NCI-H82 (cell line): ENCODE data around the gene KCNK7.
A peak's percentile ranks its signal among the peaks of the same experiment; 100 is the strongest.

ENCODE experiments used
- DNase-seq: peaks from one replicate; lab custom pipeline; 2025; lab: John Stamatoyannopoulos, UW

Gene KCNK7

DNA sequence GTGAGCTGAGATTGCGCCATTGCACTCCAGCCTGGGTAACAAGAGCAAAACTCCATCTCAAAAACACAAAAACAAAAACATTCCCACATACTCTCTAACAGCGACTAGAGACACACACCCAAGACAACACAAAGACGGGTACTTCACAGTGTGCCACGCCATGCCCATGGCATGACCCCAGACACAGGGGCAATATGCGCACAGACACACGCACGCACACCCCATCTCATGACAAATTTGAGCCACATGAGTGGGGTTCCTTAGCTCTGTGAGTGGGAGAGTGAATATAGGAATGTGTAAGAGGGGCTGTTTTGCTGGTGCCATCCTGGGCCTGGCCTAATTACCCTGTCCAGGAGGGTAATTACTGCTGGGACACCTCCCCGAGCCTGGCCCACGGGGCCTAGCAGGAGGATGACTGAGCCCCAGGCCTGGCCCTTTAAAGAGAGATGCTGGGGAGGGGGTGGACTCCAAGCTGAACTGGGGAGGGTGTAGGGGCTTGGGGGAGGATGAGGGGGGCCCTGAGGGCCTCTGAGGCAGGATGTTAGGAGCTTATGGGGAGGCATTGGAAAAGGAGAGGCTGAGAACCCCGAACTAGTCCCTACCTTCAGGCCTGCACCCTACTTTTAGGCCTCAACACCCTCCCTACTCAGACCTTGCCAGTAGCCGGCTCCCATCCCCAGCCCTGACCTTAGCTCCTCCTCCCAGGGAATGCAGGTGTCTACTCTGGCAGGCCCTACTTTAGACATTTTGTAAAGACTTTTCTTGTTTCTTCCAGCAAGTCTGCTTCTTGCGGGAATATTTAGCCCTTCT, 38.9 kb downstream of the KCNK7 start:
- DNase-seq, result no peak

- no peak for DNase-seq
Observed at GRCh38 chr11:65555693-65556231, 39.8 kb downstream of the KCNK7 start.

DNA sequence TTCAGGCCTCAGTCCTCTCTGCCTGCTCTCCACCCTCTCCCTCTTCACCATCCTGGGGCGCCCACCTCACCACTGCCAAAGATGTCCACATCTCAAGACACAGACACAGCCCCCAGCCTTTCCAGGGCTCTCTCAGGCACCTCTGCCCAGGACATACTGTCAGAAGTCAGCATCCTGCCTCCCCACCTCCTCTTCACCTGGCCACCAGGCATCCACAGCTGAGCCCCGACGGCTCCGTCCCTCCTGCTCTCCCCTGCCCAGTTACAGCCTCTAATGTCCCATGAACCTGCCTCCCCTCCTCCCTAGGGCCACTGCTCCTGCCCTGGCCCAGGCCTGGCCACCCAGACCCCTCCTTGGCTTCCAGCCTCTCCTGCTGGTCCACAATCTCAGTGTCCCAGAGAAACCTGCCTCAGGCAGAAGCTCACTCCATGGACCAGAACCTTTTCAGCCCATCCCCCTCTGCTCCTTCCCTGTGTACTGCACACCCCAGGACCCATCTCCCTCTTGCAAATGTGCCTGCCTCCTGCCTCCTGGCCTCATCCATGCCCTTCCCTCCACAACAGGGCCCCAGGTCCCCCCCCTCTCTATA, 40.7 kb downstream of the KCNK7 start:
- DNase-seq, result peak; percentile 14

GRCh38 chr11:65554057-65554818, 41.4 kb downstream of the KCNK7 start:
- DNase-seq, result peak; percentile 55

DNA sequence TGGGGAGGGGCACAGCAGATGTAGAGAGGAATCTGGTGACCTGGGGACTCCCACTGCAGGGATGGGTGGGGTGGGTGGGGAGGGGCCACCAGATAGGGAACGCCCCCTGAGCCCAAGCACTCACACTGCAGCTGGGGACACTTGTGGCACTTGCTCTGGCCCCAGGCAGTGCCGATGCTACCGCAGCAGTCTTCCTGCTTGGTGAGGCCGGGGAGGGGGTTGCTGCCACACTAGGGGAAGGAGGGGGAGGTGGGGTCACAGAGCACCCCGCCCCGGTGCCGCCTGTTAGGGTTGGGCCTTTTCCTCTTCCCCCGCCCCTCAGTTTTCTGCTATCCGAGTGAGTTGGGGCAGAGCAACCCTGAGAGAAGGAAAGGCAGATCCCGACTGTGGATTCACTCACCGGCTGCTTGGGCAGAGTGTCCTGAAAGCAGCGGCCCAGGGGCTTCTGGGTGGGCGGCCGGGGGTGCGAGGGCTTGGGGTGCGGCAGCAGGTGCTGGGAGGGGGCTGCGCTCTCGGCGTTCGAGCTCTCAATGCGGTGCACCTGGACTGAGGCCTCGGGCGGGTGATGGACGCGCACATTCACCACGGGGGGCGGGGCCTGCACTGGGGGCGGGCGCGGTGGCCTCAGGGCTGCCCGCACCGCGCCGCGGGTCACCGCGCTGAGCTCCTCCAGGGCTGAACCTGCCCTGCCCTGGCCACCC, 42.1 kb downstream of the KCNK7 start:
- peak; percentile 65 for DNase-seq

GRCh38 chr11:65552388-65552951, 43.1 kb downstream of the KCNK7 start:
- DNase-seq, result peak; percentile 77

DNA sequence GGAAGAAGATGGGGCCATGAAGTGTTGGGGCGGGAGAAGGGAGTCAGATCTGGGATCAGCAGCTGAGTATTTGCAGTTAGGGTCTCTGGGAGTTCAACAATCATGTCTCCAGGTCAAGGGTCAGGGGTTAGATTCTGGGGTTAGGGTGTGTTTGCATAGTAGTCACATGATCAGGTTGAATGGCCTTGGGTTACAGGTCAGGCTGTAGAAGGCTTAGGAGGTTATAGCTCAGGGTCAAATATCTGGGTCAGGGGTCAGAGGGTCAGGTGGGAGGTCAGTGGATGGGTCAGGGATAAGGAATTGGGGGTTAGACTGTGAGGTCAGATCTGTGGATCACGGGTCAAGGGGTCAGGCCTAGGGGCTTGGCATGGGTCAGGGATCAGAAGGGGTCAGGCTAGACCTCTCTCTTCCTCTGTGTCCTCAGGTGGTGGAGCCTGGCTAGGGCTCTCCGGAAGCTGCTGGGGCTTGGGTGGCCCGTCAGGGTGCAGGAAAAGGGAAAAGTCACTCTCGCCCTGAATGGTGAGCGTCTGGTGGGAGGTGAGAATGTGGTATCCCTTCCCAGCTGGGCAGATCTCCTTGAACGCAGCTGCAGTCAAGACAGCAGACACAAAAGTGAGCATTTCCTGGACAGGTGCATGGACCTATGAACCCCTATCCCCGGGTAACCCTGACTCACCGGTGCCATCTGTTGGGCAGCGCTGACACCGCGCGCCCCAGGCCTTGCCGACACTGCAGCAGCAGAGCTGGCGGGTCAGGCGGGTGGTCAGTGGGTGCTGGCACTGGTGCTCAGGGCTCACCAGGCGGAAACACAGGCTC, 43.8 kb downstream of the KCNK7 start:
- peak; percentile 66 for DNase-seq

- DNase-seq, result no peak
Observed at GRCh38 chr11:65549096-65549495, 46.5 kb downstream of the KCNK7 start.

DNA sequence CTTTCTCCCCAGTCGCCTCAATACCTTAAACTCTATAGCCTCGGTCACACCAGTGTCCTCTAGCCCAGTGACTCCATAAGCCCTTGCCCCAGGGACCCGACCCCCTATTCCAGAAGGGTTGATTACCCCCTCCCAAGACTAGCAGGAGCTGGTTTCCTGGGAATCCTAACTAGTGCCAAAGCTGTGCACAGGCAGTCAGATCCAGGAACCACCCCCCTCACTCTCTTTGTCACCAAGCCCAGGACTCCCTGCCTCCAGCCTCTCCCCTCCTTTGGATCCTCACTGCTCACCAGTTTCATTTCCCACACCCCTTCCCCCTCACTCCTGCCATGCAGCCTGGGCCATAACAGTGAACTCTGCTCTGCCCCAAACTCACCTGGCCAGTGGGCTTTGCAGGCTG, 47.2 kb downstream of the KCNK7 start:
- no peak for DNase-seq

GRCh38 chr11:65547446-65548125, 48.0 kb downstream of the KCNK7 start:
- no peak for DNase-seq

DNA sequence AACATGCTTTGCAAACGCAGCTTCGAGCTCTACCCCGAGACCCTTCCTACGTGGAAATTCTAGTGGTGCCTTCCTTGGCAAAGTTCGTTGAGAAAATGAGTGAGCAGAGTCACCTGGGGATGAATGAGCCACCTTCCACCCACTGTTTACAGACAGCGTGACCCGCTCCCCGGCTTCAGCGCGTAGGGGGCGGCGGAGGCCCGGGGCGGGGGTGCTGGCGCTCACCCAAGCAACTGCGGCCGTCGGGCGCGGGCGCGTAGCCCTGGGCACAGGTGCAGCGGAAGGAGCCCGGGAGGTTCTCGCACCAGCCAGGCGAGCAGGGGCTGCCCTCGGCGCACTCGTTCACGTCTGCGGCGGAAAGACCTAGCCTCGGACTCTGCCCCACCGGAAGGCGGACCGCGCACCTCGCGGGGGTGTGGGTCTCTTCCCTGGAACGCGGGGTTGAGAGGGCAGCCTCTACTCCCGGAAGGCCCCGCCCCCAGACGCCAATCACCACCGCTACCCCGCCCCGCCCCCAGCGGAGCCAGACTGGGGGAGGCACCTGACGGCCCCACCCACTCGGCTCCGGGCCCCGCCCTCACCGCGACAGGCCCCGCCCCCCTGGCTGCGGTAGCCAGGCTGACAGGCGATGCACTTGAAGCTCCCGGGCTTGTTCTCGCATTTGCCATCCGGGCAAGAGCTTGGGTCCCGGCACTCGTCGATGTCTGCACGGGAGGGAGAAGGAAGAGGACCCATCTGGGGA, 49.2 kb downstream of the KCNK7 start:
- peak; percentile 82 for DNase-seq

DNA sequence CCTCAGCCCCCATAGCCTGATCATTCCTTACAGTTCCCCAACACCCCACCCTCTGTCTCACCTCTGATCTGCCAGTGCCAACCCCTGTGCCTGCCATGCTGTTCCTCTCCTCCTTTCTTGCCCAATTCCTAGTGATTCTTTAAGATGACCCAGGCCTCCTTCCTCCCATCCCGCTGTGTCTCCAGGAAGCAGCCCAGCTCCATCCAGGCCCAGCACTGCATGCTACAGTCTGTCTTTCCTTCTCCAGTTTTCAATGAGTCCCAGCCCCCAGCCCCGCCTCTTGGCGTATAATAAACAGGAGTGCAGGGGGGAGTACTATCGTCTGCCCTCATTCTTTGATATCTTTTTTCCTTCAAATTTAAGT, 49.8 kb downstream of the KCNK7 start:
- DNase-seq, result no peak
